NB4 (cell line): ENCODE measurements around the gene CEBPZOS.
A peak's percentile ranks its signal among the peaks of the same experiment; 100 is the strongest.
"Not testable (repeated sequence)": the region's sequence is repeated elsewhere in the genome, so short reads cannot be mapped to it uniquely, and the experiment has no call there.

Experiments used
- DNase-seq: peaks from one replicate; pipeline ENCODE4 v3.0.0; 2010; ENCODE audit warnings: low read depth
- H3K4me3 ChIP-seq: one replicate; pipeline ENCODE4 v1.5.1; 2011; ENCODE audit warnings: mild to moderate bottlenecking, low read depth, low read length, moderate library complexity
- MYC ChIP-seq: IDR thresholded peaks from 2 replicates; pipeline ENCODE4 v1.6.1; 2011; ENCODE audit warnings: low read depth, low read length
- POLR2A ChIP-seq: IDR thresholded peaks from 2 replicates; pipeline ENCODE4 v1.6.1; 2011; ENCODE audit warnings: mild to moderate bottlenecking; ENCODE audit not compliant: insufficient read length; ENCODE audit errors: extremely low read depth
- TF ChIP-seq, protein P1 (sequence below): IDR thresholded peaks from 2 replicates; pipeline ENCODE4 v1.6.1; 2011; ENCODE audit warnings: low read depth, low read length
- TF ChIP-seq, protein P2 (sequence below): IDR thresholded peaks from one replicate; pipeline ENCODE4 v1.5.1; 2012; ENCODE audit warnings: low read depth, low read length

Gene CEBPZOS

DNA sequence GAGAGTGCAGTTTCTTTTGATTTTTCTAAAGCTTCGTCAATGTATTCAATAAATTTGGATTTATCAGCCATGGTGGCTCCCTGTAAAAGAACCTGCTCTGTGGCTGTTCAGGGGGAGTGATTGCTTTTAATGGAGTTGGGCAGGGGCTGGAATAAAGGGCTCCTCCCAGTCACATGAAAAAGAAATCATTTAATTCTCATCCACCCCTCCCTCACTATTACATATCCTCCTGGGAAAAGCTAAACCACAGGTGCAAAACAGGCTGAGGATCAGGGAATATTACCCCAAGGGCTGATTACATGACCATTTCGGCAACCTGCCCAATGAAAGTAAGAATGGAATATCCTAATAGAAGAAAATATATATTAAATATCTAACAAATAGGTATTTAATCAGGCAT is 7.7 kb upstream of the CEBPZOS start, which contains the start of gene SULT6B1:
Gene SULT6B1 (minus strand): TSS at position 101 of the 400 bp plus-strand sequence. CDS start 30 bp downstream, at position 71.
- DNase-seq = no peak
- H3K4me3 ChIP-seq = no peak within 1 kb of the TSS
- no peak for TF ChIP-seq POLR2A
- TF ChIP-seq, protein P1, sequence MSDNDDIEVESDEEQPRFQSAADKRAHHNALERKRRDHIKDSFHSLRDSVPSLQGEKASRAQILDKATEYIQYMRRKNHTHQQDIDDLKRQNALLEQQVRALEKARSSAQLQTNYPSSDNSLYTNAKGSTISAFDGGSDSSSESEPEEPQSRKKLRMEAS = no peak
- TF ChIP-seq, protein P2, sequence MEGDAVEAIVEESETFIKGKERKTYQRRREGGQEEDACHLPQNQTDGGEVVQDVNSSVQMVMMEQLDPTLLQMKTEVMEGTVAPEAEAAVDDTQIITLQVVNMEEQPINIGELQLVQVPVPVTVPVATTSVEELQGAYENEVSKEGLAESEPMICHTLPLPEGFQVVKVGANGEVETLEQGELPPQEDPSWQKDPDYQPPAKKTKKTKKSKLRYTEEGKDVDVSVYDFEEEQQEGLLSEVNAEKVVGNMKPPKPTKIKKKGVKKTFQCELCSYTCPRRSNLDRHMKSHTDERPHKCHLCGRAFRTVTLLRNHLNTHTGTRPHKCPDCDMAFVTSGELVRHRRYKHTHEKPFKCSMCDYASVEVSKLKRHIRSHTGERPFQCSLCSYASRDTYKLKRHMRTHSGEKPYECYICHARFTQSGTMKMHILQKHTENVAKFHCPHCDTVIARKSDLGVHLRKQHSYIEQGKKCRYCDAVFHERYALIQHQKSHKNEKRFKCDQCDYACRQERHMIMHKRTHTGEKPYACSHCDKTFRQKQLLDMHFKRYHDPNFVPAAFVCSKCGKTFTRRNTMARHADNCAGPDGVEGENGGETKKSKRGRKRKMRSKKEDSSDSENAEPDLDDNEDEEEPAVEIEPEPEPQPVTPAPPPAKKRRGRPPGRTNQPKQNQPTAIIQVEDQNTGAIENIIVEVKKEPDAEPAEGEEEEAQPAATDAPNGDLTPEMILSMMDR = no peak
- no peak for TF ChIP-seq MYC

DNA sequence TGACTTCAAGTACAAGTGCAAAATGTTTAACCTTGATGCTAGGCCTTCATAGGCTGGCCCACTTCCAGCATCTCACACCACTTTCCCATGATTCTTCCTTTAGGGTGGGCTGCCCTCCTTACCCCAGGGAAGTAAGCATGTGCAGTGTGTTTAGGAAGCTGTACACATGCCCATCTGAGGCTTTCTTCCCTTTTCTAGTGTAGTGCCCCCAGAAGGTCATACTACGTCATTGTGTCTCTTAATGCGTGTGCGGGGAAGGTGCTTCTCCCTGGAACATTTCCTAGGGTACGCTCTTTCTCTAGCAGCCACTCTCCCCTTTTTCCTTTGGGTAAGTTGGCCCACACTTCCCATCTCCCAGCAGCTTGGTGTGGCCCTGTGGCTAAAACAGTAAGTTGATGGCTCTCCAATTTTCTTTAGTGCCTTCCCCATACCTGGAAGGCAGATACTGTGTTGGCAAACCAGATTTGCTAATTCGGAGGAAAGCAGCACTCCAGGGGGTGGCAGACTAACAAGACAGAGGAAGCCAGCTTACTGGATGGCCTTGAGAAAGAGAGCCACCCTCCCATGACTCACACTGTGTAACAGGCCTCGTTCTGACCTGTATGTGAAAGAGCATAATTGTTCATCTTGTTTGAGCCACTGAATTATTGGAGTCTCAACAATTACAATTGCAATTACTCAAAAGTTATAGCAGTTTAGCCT is 6.7 kb upstream of the CEBPZOS start:
- H3K4me3 ChIP-seq = peak overlapping the region; percentile 41
- TF ChIP-seq POLR2A (no peak), MYC (peak; percentile 34; the same call in 1 of the 2 replicates)
- TF ChIP-seq, protein P1 = peak; percentile 52; the same call in 1 of the 2 replicates
- TF ChIP-seq, protein P2 = peak; percentile 10
- peak; percentile 98 for DNase-seq

DNA sequence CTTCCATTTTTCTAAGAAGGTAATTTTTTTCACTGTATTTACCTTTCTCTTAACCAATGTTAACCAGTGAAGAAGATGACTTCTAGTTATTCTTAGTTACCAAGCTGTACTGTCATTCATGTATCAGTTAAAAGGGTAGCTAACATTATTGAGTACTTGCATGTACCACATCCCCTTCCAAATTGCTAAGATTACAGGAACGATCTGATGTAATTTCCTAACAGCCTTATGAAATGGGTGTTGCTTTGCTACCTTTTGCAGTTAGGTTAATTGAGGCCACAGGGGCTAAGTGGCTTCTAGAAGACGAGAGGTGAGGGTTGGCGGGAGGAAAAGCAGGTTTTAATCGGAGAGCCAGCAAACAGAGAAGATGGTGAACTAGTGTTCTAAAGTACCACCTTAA is 6.0 kb upstream of the CEBPZOS start:
- TF ChIP-seq, protein P1 = peak; percentile 26; the same call in 1 of the 2 replicates
- peak; percentile 55; the same call in 1 of the 2 replicates for TF ChIP-seq MYC
- TF ChIP-seq POLR2A = no peak
- DNase-seq = peak; percentile 90
- H3K4me3 ChIP-seq = peak overlapping the region; percentile 41

GRCh38 chr2:37191253-37191652 is 5.0 kb upstream of the CEBPZOS start:
- H3K4me3 ChIP-seq = no peak overlapping the region
- no peak for TF ChIP-seq MYC
- TF ChIP-seq, protein P2 = no peak
- TF ChIP-seq POLR2A = no peak
- TF ChIP-seq, protein P1 = no peak

GRCh38 chr2:37191747-37192146 is 4.5 kb upstream of the CEBPZOS start:
- peak; percentile 32 for DNase-seq
- no peak overlapping the region for H3K4me3 ChIP-seq
- TF ChIP-seq, protein P2 = no peak
- TF ChIP-seq, protein P1 = 0 out of 2 replicates have a peak, but pooled peaks have one; percentile 21

More at GRCh38 chr2:37191253-37191652, 5.0 kb upstream of the CEBPZOS start:
- DNase-seq = peak; percentile 51

GRCh38 chr2:37192551-37192950 is 3.7 kb upstream of the CEBPZOS start:
- H3K4me3 ChIP-seq = no peak overlapping the region
- TF ChIP-seq POLR2A = no peak
- TF ChIP-seq, protein P2 = no peak
- TF ChIP-seq, protein P1 = no peak
- TF ChIP-seq MYC = no peak

GRCh38 chr2:37195862-37196319 is 405 bp upstream of the CEBPZOS start:
- H3K4me3 ChIP-seq = peak overlapping the region; percentile 78
- not testable (repeated sequence) for DNase-seq

More at GRCh38 chr2:37192551-37192950, 3.7 kb upstream of the CEBPZOS start:
- DNase-seq = no peak
